ENCODE results near the gene LSM12.
A peak's percentile ranks its signal among the peaks of the same experiment; 100 is the strongest.

LSM12 gene

DNA sequence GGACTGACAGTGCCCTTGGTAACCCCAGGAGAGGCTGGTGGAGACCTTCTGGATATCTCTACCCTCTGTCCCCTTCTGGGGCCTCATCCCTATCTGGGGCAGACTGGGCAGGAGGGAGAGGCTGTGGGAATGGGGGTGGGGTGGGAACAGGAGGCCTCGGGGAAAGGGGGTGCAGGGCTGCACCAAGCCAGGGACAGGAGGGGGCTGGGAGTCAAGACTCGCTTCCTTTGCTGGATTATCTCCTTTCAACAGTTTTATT is 28.8 kb upstream of the LSM12 start:
- DNase-seq = no peak

GRCh38 chr17:44094701-44095387 is 28.4 kb upstream of the LSM12 start:
- no peak for DNase-seq

- no peak for DNase-seq
Measured at GRCh38 chr17:44093231-44093900, 26.9 kb upstream of the LSM12 start.

DNA sequence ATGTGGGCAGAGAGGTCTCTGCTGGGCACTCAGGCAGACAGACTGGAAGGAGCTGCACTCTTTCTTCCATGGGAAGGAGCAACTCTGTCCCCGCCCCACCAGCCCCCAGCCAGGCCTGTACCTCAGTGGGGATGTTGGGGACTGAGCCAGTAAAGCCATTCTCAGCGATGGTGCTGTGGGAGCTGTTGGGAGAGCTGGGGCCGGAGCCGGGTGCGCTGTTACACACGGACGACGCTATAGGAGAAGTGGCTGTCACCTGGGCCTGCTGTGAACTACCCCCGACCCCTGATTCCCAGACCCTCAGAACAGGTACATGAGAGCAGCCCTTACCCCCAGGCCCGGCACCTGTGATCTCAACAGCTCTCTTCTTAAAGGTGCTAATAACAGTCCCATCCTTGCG is 25.6 kb upstream of the LSM12 start:
- DNase-seq = no peak

- no peak for DNase-seq
Measured at GRCh38 chr17:44091200-44091997, 24.9 kb upstream of the LSM12 start.

DNA sequence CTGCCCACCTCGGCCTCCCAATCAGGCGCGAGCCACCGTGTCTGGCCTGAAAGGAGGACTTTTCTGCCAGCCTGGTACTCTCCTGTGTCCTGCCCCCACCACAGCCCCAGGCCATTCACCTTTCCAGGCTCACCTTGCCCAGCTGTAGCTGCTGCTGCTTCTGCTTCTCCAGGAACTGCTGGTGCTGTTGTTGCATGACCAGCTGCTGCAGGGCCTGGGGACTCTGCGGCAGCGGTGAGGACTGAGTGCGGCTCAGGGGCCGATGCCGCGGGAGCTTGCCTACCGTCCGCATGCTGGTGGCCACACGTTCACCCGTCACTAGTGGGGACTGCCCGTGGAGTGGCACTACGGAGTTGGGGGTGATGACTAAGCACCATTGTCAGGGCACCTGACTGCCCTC is 21.8 kb upstream of the LSM12 start:
- no peak for DNase-seq

DNA sequence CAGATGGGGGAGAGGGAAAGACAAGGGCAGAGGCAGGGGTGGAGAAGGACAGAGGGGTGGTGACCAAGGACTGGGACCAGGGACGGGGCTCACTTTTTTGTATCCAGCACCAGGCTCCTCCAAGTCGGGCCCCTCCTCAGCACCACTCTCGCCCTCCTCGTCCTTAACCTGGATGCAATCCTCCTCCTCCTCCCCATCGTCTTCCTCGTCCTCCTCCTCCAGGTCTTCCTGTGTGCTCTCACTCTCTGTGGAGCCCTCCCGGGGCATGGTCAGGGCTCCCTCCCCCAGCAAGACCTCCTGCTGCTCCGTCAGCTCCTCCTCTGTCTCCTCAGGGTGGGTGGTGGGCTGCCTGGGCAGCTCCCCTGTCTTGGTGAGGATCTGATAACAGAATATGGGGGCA is 20.8 kb upstream of the LSM12 start:
- DNase-seq = no peak

DNA sequence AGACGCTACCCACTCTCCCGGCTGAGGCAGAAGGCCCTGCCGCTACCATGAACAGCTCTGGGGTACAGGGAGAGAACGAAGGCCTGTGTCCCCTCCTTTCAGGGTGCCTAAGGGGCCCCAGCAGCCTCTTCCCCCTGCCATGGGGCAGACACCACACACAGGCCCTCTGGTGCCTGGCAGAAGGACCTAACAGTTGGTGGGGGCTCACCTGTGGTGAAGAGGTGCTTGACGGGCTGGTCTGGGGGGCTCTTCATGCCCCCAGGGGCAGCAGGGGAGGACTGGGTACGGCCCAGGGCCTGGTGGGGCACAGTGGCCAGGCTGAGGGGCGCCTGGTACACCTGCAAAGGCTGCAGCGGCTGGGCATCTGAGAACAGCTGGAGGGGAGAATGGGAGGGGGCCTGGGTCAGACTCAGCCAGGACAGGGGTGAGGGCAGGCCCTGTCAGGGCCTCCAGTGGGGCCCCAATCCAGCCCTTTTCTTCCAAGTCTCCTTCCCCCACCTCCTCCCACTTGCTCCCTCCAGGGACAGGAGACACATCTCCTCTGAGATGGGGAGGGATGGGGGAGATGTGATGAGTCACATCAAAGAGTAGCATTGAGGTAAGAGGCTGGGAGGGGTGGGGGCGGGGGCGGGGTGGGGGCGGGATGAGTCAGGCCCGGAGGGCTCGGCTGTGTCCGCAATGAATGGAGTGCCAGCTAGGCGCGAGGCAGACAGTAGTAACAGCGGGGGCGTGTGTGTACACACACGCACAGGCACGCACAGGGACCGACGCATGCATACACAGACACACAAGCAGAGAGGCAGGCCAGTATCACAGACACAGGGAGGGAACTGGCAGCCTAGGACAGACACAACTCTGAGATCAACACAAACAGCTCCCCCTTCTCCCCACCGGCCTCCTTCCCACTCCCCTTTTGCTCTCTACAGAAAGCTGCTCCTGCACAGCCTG is 20.2 kb upstream of the LSM12 start:
- DNase-seq = peak; percentile 76

DNA sequence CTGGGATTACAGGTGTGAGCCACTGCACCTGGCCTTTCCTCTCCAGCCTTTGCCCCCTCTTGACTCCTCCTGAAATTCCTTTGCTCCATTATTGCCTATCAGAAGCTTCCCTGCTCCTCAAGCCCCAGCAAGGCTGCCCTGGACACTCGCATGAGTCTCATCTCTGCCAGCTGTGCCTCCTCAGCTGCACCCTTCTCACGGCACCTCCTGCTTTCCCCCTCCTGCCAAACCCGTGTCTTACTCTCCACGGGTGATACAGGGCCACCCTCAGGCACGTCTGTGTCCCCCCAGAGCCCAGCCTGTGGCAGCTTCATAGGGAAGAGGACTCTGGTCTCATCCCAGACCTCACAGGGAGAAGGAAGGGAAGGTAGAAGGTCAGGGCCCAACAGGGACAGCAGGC is 19.4 kb upstream of the LSM12 start:
- no peak for DNase-seq

GRCh38 chr17:44084921-44085320 is 18.4 kb upstream of the LSM12 start:
- no peak for DNase-seq

DNA sequence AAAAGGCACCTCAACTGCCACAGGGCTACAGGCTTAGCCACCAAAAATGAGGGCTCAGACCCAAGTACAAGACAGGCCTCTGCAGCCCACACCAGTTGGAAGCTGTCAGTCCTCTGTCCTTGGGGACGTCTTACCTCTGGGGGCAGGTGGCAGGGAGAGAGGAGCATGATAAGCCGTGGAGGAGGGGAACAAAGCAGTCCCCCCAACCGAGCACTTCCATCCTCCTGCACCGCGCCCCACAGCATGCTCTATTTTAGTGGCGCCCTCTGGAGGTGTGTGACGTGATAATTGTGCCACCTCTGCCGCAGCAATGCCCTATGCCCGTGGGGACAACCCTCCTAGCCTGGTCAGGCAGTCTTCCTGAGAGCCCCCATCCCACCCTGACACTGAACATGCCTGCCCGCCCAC is 17.7 kb upstream of the LSM12 start:
- DNase-seq = peak; percentile 46

- no peak for DNase-seq
Measured at GRCh38 chr17:44083250-44083849, 16.9 kb upstream of the LSM12 start.

DNA sequence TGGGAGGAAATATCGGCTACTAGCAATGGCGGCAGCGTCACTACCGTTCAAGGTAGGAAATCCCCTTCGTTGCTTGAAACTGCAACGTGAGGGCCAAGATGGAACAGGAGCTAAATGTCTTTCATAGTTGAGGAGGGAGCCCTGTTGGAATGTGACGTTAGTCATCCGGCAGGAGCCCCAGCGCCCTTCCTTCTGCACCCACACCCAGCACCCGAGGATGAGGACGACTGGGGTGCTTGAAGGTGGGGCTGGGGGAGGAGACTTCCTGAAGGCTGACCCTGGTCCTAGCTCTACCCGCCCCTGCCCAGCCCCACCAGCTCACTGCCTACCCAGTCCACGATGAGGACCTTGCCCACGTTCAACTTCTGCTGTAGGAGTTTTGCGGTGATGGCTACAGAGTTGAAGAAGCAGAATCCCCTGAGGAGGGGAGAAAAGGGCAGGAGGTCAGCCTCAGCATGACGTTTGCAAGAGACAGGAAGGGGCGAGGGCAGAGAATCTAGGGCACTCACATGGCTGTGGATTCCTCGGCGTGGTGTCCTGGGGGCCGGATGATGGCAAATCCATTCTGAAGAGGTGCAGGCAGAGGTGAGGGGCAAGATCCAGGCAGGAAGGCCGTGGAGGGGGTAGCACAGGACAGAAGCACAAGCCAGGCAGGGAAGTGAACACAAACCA is 15.9 kb upstream of the LSM12 start:
- no peak for DNase-seq

DNA sequence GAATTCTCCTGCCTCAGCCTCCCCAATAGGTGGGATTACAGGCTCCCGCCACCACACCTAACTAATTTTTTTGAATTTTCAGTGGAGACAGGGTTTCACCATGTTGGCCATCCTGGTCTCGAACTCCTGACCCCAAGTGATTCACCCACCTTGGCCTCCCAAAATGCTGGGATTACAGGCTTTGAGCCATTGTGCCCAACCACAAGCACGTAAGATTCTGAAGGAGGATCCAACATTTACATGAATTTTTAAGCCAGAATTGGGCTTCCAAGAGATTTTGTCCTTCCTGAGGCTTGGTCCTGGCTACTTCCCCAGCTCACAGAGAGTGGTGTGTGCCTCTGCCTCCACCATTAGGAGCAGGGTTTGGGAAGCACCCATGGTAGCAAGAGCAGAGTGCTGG is 15.2 kb upstream of the LSM12 start:
- no peak for DNase-seq

DNA sequence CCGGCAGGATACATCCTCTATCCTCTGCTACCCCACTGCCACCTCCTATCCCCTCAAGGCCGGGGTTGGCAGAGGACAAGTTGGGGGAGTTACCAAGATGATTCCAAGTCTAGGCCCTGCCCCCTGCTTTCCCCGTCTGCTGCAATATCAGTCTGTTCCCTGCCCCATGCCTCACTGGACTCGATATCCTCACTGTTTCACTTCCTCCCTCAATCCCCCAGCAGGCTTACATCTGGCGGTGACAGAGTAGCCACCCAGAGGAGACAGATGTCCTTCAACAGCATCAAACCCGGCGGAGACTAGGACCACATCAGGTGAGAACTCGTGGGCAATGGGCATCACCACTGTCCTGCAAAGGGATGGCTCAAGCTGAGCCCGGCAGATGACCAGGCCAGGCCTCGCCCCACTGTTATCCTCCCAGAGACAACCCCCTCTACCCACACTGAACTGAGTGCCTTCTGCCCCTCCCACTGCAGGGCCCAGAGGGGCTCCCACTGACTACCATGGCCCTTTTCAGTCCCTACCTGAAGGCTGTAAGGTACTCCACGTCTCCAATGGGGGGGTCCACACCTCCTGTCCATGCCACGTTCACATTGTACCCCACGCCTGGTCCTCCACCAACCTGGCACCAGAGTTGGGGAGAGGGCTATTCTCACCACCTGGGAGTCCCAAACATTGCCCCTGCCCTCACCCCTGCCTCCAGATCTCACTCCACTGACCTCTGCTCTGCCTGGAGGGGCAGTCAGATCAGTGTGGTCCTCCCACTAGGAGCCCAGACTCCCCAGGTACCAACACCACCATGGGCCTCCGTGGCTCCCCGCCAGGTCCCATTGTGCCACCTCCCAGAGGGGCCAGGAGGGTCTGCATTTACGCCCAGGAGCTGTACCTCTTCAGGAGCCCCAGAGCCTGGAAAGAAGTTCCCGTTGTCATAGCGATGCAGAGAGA is 13.7 kb upstream of the LSM12 start:
- DNase-seq = no peak

DNA sequence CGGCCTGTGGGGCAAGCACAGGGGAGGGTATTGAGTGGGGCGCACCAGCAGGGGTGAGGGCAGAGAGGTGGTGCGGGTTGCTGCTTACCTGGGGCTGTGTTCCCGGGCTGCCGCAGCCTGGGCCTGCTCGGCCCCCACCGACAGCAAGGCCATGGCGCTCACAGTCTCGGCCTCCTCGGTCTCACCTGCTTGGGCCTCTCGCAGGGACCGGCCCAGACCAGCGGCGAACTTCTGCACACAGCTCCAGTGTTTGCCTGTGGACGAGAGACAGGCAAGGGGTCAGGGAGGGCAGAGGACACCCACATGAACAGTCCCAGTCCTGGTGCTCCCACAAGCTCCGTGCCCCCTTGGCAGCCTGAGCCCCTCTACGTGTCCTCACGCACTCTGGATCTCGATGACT is 11.9 kb upstream of the LSM12 start:
- DNase-seq = no peak

DNA sequence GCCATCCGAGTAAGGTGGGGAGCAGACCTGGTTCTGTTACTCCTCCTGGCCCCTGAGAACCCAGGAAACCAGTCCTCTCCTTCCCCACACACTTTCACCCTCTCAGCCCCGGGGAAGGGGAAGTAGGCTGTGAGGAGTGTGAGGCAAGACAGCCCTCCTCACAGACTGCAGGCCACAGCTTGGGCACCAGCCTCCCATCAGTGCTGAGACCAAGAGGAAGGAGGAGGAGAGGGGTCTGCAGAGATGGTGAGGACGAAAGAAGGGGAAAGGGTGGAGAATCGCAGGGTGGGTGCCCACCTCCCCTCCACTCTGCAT is 11.1 kb upstream of the LSM12 start:
- DNase-seq = no peak

GRCh38 chr17:44076716-44077594 is 10.5 kb upstream of the LSM12 start:
- DNase-seq = no peak

DNA sequence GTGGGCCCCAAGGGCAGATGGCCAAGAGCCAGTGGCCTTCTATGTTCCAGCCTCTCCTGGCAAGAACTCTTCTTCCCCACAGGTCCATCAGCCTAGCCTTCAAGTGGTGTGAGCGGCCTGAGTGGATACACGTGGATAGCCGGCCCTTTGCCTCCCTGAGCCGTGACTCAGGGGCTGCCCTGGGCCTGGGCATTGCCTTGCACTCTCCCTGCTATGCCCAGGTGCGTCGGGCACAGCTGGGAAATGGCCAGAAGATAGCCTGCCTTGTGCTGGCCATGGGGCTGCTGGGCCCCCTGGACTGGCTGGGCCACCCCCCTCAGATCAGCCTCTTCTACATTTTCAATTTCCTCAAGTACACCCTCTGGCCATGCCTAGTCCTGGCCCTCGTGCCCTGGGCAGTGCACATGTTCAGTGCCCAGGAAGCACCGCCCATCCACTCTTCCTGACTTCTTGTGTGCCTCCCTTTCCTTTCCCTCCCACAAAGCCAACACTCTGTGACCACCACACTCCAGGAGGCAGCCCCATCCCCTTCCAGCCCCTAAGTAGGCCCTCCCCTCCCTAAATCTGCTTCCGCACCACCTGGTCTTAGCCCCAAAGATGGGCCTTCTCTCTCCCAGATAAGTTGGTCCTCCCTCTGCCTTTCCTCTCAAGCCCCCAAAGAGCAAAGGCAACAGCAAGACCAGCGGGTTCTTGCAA is 9.3 kb upstream of the LSM12 start:
- no peak for DNase-seq

GRCh38 chr17:44074911-44075285 is 8.4 kb upstream of the LSM12 start:
- DNase-seq = no peak
